Activated B cell treated with CpG ODN at 0.5 μM for 24 hours (primary cell): Measurements from ENCODE around the gene PTGDR2. TPM values are rescaled to one million over a fixed set of nuclear protein-coding genes. Genes with fewer than 3 reads are reported as not detected.

Experiments
- ATAC-seq: fragments of 200-7000 bp; cut with Tn5 transposase; one replicate; pipeline ENCODE4 v1.10.0; 2021; ENCODE audit warnings: low read depth, mild to moderate bottlenecking, moderate library complexity
- CTCF ChIA-PET: fragments of 350-600 bp; sonication (Branson Sonifier 250); formaldehyde crosslinking; loops from one replicate; lab custom pipeline; 2021; ENCODE audit warnings: antibody characterized with exemption; lab: Charles Lee
- POLR2A ChIA-PET: fragments of 350-600 bp; sonication (Branson Sonifier 250); formaldehyde crosslinking; loops from one replicate; lab custom pipeline; 2021; ENCODE audit warnings: antibody characterized with exemption; lab: Charles Lee
- DNase-seq: peaks from one replicate; pipeline ENCODE4 v3.0.0; 2022
- H3K27ac Mint-ChIP-seq: one replicate; pipeline ENCODE4 v1.8.0; 2020; ENCODE audit warnings: mixed read lengths
- H3K27me3 Mint-ChIP-seq: one replicate; pipeline ENCODE4 v1.8.0; 2021; ENCODE audit warnings: mixed read lengths
- H3K36me3 Mint-ChIP-seq: one replicate; pipeline ENCODE4 v1.8.0; 2021; ENCODE audit warnings: low read depth, mixed read lengths
- H3K4me1 Mint-ChIP-seq: one replicate; pipeline ENCODE4 v1.8.0; 2021; ENCODE audit warnings: mixed read lengths
- H3K4me3 Mint-ChIP-seq: one replicate; pipeline ENCODE4 v1.8.0; 2020; ENCODE audit warnings: mild to moderate bottlenecking, mixed read lengths
- H3K9me3 Mint-ChIP-seq: one replicate; pipeline ENCODE4 v1.8.0; 2020; ENCODE audit warnings: mixed read lengths
- intact Hi-C: fragments of 100-400 bp; cut with micrococcal nuclease; formaldehyde crosslinking; loops from one replicate; pipeline ENCODE4 v1.15.1; 2024
- total RNA-seq: library from RNA; stranded (reverse); gene quantifications from 2 replicates; pipeline ENCODE4 v1.2.3, GENCODE V29; 2022
- TF ChIP-seq, protein P1 (sequence below): fragments of 200-600 bp; IDR thresholded peaks from one replicate; pipeline ENCODE4 v1.8.0; 2022; ENCODE audit warnings: antibody characterized with exemption, mild to moderate bottlenecking

PTGDR2 gene
- total RNA-seq, 1 donor from 2014 or later: not detected

GRCh38 chr11:60899977-60900376, 44.2 kb upstream of the PTGDR2 start:
- Mint-ChIP-seq H3K27me3 (no peaks in the 10 kb centered on the region), H3K4me3 (no peak overlapping the region), H3K9me3 (no peaks in the 10 kb centered on the region), H3K36me3 (peaks cover 91% of the 10 kb centered on the region), H3K27ac (peak overlapping the region; percentile 35), H3K4me1 (peaks cover 16% of the 10 kb centered on the region)
- intact Hi-C loops: loop anchor here (1.0 to 10.0 kb wide), 4 partner anchors 69 to 635 kb away; no protein-coding TSS in a partner anchor
- ChIA-PET CTCF (interaction anchor here (1.0 to 4.2 kb wide), 13 partner anchors 12 to 635 kb away, joined by 3 to 34 read pairs (median 6); partner anchors contain the start of genes CD6 and TMEM109), POLR2A (interaction anchor here (1.3 to 1.5 kb wide), 2 partner anchors 14 to 69 kb away, joined by 4 to 6 read pairs; partner anchors contain the start of gene TMEM109)
- ATAC-seq (no peak), DNase-seq (no peak)
- TF ChIP-seq, protein P1, sequence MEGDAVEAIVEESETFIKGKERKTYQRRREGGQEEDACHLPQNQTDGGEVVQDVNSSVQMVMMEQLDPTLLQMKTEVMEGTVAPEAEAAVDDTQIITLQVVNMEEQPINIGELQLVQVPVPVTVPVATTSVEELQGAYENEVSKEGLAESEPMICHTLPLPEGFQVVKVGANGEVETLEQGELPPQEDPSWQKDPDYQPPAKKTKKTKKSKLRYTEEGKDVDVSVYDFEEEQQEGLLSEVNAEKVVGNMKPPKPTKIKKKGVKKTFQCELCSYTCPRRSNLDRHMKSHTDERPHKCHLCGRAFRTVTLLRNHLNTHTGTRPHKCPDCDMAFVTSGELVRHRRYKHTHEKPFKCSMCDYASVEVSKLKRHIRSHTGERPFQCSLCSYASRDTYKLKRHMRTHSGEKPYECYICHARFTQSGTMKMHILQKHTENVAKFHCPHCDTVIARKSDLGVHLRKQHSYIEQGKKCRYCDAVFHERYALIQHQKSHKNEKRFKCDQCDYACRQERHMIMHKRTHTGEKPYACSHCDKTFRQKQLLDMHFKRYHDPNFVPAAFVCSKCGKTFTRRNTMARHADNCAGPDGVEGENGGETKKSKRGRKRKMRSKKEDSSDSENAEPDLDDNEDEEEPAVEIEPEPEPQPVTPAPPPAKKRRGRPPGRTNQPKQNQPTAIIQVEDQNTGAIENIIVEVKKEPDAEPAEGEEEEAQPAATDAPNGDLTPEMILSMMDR: no peak

DNA sequence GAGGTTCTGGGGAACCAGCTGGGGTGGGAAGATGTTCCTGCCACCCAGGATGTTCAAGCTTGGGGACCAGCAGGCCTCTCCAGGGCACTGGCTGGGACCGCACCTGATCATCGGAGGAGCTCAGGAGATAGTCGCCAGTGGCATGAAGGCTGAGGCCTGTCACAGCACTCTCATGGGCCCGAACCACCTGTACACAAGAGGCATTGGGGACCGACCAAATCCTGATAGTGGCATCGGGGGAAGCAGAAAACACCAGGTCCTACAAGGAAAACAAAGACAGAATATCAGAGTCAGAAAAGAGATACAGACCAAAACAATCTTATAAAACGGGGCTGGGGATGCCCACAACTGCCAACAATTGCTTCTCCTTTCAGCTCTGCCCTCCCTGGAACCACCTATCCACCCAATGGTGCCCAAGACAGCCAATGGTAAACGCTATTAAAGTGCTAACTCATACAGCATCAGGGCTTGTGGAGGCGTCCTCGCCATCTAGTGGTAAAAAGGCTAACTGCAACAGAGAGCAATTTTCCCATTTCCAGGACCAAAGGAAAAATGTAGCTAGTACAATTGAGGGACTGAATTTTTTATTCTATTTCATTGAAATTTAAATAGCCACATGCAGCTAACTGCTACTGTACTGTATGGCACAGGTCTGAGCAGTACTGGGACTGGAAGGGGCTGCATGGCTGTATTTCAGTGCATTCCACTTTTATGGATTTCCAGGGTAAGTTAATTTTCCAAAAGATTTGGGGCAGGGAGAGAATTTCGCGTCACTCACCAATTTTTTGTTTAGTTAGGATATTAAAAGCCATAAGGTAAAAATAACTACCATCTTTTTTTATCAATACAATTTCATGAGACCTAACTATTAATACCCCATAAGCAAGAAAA, 43.5 kb upstream of the PTGDR2 start:
- no peak overlapping the region for H3K27ac Mint-ChIP-seq
- no peak for DNase-seq
- H3K27me3 Mint-ChIP-seq: no peaks in the 10 kb centered on the region
- intact Hi-C loops: loop anchor here (1.0 to 10.0 kb wide), 4 partner anchors 68 to 634 kb away; no protein-coding TSS in a partner anchor
- TF ChIP-seq, protein P1: peak; percentile 95
- ChIA-PET CTCF (interaction anchor here (0.6 to 4.2 kb wide), 18 partner anchors 11 to 634 kb away, joined by 3 to 34 read pairs (median 4); partner anchors contain the start of genes CD6 and TMEM109), POLR2A (interaction anchor here (1.3 to 1.5 kb wide), 2 partner anchors 14 to 69 kb away, joined by 4 to 6 read pairs; partner anchors contain the start of gene TMEM109)
- no peak overlapping the region for H3K4me3 Mint-ChIP-seq
- no peaks in the 10 kb centered on the region for H3K9me3 Mint-ChIP-seq
- peaks cover 10% of the 10 kb centered on the region for H3K4me1 Mint-ChIP-seq
- peaks cover 96% of the 10 kb centered on the region for H3K36me3 Mint-ChIP-seq
- ATAC-seq: peak; percentile 90

DNA sequence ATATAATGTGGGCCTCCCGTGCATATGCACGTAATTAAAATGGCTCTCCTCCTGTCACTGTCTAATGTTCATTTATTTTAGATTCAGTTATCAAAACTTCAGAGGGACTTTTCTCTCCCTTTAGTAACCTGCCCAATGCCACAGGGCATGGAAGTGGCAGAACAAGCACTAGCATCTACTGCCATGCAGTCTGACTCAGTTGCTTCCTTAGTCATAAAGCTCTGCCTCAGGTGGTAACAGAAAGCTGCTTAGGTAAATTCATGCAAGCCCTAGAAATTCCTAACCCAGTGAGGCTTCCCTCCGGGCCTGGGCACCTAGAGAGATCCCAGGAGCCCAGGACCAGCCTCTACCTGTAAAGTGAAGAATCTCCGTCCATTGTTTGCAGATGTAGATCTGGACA, 41.7 kb upstream of the PTGDR2 start:
- intact Hi-C loops: loop anchor here (10.0 kb wide), 1 partner anchor 633 kb away; no protein-coding TSS in a partner anchor
- H3K4me1 Mint-ChIP-seq: peaks cover 4% of the 10 kb centered on the region
- H3K27ac Mint-ChIP-seq: no peak overlapping the region
- peaks cover 95% of the 10 kb centered on the region for H3K36me3 Mint-ChIP-seq
- ATAC-seq (no peak), DNase-seq (no peak)
- no peaks in the 10 kb centered on the region for H3K9me3 Mint-ChIP-seq
- no peaks in the 10 kb centered on the region for H3K27me3 Mint-ChIP-seq
- ChIA-PET POLR2A (no interaction called here), CTCF (interaction anchor here (0.6 to 2.7 kb wide), 3 partner anchors 18 to 72 kb away, joined by 3 to 17 read pairs (median 5); partner anchors contain the start of gene CD6)
- no peak overlapping the region for H3K4me3 Mint-ChIP-seq
- TF ChIP-seq, protein P1: no peak

DNA sequence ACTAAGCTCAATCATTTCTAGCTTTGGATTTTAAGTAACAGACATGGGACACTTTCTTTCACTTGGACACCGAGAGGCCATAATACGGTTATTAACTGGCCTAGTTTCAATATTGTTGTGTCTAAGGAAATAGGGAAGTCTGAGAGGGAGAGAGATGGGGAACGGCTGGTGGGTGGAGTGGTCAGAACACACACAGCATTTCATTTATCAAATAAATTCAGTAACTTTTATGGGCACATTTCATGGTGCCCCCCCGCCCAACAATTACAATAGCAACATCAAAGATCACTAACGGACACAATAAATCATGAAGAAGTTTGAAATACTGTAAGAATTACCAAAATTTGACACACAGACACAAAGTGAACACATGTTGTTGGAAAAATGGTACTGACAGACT, 39.9 kb upstream of the PTGDR2 start:
- ATAC-seq (no peak), DNase-seq (no peak)
- peaks cover 4% of the 10 kb centered on the region for H3K4me1 Mint-ChIP-seq
- intact Hi-C loops: loop anchor here (10.0 kb wide), 1 partner anchor 631 kb away; no protein-coding TSS in a partner anchor
- H3K36me3 Mint-ChIP-seq: peaks cover 90% of the 10 kb centered on the region
- ChIA-PET CTCF (interaction anchor here (0.9 kb wide), 1 partner anchor 65 kb away, joined by 5 read pairs; no protein-coding TSS in a partner anchor), POLR2A (interaction anchor here (1.5 kb wide), 1 partner anchor 20 kb away, joined by 3 read pairs; no protein-coding TSS in a partner anchor)
- no peak overlapping the region for H3K27ac Mint-ChIP-seq
- TF ChIP-seq, protein P1: no peak
- H3K9me3 Mint-ChIP-seq: no peaks in the 10 kb centered on the region
- H3K4me3 Mint-ChIP-seq: no peak overlapping the region
- H3K27me3 Mint-ChIP-seq: no peaks in the 10 kb centered on the region
